Esophagus squamous epithelium (tissue), 5 donors: ENCODE measurements around the gene SIRPA. TPM values are rescaled to one million over a fixed set of nuclear protein-coding genes. Genes with fewer than 3 reads are reported as not detected.

Experiments used
- DNase-seq: peaks from one replicate; lab custom pipeline; 2025; lab: John Stamatoyannopoulos, UW
- H3K27ac ChIP-seq, 4 donors: fragments of 200-600 bp; sonication (generic); one replicate each; pipeline ENCODE4 v1.5.1; 2016 to 2019; ENCODE audit warnings: mild to moderate bottlenecking in 1 of 4
- H3K27me3 ChIP-seq, 4 donors: fragments of 200-600 bp; sonication (generic); 1 replicate in 3 of 4; 2 replicates in 1 of 4; pipeline versions ENCODE4 v1.5.1 to v1.6.0; 2017 to 2021; ENCODE audit warnings: antibody characterized with exemption in 1 of 4
- H3K36me3 ChIP-seq, 3 donors: fragments of 200-600 bp; sonication (generic); one replicate each; pipeline ENCODE4 v1.5.1; 2016 to 2019
- H3K4me1 ChIP-seq, 3 donors: fragments of 200-600 bp; sonication (generic); one replicate each; pipeline ENCODE4 v1.5.1; 2017 to 2019
- H3K4me3 ChIP-seq, 4 donors: fragments of 200-600 bp; sonication (generic); 1 replicate in 3 of 4; 2 replicates in 1 of 4; pipeline ENCODE4 v1.5.1; 2016 to 2019; ENCODE audit warnings: mild to moderate bottlenecking in 2 of 4, moderate library complexity in 1 of 4
- H3K9me3 ChIP-seq, 3 donors: fragments of 200-600 bp; sonication (generic); one replicate each; pipeline ENCODE4 v1.5.1; 2016 to 2019
- POLR2A ChIP-seq, 4 donors: fragments of 450-650 bp; IDR thresholded peaks; one replicate each; pipeline ENCODE4 v1.6.1; 2017; ENCODE audit warnings: antibody characterized with exemption in 4 of 4, mild to moderate bottlenecking in 4 of 4, moderate library complexity in 3 of 4
- WGBS, 2 donors: methylation state at CpG; one replicate each; pipeline ENCODE4 v1.1.5; 2018; 5-methylcytosine and 5-hydroxymethylcytosine counted together
- intact Hi-C: fragments of 100-400 bp; cut with DNase I; formaldehyde crosslinking; loops from one replicate; pipeline ENCODE4 v1.15.0; 2022
- total RNA-seq, 4 donors: library from RNA; depleted of rRNA; stranded (reverse); fragments of >200 nt; gene quantifications; one replicate each; pipeline ENCODE4 v1.1.0, GENCODE V29; 2016
- TF ChIP-seq, protein P1 (sequence below), 6 experiments: fragments of 450-650 bp in 4 of 6; fragments of 200-600 bp in 2 of 6; sonication (generic) in 2 of 6; IDR thresholded peaks; one replicate each; pipeline ENCODE4 v1.5.1; 2016 to 2019; ENCODE audit warnings: antibody characterized with exemption in 6 of 6, mild to moderate bottlenecking in 4 of 6, moderate library complexity in 4 of 6
- donor health status: DM: yes; HTN: yes; CAD: no.

SIRPA gene
- total RNA-seq, 4 donors from 2014 or later, result 9.3 to 23.4 (median 20.1) TPM

DNA sequence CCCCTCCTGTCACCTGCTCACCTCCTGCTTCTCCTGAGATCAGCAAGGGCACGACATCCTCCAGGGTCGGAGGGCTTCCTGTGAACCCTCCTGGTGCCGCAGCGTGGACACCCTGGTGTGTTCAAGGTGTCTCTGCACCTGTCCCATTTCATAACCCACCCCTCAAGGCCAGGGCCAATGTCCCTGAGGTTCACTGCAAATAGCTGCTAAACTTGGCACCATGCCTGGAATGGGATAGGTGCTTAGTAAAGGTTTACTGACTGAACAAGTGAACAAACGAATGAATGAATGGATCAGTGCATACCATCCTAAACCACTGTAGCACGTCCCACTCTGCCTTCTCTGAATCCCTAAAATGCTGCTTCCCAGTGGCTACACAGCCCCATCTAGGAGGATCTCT lies 35.0 kb downstream of the SIRPA start:
- Histone ChIP-seq H3K27ac (no peak overlapping the region), H3K9me3 (no peaks in the 10 kb centered on the region), H3K4me1 (peaks cover 7 to 28% (median 17%) of the 10 kb centered on the region in 3 donors), H3K36me3 (peaks cover 0 to 24% (median 2%) of the 10 kb centered on the region in 3 donors), H3K4me3 (no peak overlapping the region), H3K27me3 (no peaks in the 10 kb centered on the region)
- intact Hi-C loops, result no loop called here
- WGBS, 2 donors, result 69 to 86% methylated on average over 2 to 4 of the region's 6 CpGs
- TF ChIP-seq POLR2A (IDR thresholded peaks at IDR 0.05), result no peak
- TF ChIP-seq, protein P1, sequence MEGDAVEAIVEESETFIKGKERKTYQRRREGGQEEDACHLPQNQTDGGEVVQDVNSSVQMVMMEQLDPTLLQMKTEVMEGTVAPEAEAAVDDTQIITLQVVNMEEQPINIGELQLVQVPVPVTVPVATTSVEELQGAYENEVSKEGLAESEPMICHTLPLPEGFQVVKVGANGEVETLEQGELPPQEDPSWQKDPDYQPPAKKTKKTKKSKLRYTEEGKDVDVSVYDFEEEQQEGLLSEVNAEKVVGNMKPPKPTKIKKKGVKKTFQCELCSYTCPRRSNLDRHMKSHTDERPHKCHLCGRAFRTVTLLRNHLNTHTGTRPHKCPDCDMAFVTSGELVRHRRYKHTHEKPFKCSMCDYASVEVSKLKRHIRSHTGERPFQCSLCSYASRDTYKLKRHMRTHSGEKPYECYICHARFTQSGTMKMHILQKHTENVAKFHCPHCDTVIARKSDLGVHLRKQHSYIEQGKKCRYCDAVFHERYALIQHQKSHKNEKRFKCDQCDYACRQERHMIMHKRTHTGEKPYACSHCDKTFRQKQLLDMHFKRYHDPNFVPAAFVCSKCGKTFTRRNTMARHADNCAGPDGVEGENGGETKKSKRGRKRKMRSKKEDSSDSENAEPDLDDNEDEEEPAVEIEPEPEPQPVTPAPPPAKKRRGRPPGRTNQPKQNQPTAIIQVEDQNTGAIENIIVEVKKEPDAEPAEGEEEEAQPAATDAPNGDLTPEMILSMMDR (IDR thresholded peaks at IDR 0.05), result no peak
- no peak for DNase-seq

DNA sequence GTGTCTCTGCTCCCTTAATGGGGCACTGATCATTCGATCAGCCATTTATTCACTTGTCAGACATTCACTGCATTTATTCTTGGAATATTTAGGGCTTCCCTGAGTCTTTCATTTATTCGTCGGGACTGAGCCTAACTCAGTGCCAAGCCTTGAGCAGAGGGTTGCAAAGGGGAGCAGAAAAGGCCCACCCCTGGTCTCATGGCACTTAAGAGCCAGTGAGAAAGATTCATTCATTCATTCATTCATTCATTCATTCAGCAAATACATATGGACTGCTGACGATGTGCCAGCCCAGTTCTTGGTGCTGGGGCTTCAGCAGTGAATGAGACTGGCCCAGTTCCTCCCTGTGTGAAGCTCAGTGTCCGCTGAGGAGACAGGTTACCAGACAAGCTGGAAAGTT lies 36.6 kb downstream of the SIRPA start:
- WGBS, 2 donors, result 82 to 83% methylated on average over 4 to 5 of the region's 5 CpGs
- peaks cover 0 to 23% (median 0%) of the 10 kb centered on the region in 3 donors for H3K36me3 ChIP-seq

DNA sequence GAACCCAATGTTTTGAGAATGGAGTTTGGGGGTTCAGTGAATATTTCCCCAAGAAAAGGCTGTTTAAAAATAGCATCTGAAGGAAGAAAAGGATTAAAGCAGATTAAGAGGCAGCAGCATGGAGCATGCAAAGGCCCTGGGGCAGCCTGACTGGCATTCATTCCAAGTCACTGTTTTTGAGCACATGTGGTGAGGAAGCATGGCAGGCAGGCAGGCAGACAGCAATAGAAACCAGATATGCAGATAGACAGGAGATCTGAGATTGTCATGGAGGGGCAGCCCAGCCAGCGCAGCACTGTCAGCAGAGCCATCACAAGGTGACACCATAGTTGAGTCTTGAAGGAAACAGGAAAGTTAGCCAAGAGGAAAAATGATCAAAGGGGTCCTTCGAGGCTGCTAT lies 37.8 kb downstream of the SIRPA start:
- 44 to 60% methylated on average over 2 of the region's 2 CpGs for WGBS, 2 donors
- Histone ChIP-seq H3K27me3 (no peaks in the 10 kb centered on the region), H3K9me3 (no peaks in the 10 kb centered on the region), H3K27ac (peak overlapping the region in 1 of 4 donors; percentile 50), H3K36me3 (peaks cover 0 to 24% (median 0%) of the 10 kb centered on the region in 3 donors), H3K4me1 (peaks cover 7 to 34% (median 22%) of the 10 kb centered on the region in 3 donors), H3K4me3 (no peak overlapping the region)
- intact Hi-C loops, result no loop called here
- no peak for DNase-seq
- TF ChIP-seq POLR2A (IDR thresholded peaks at IDR 0.05), result no peak
- TF ChIP-seq, protein P1 (IDR thresholded peaks at IDR 0.05), result no peak

More for the DNA sequence above, 36.6 kb downstream of the SIRPA start:
- intact Hi-C loops, result no loop called here
- Histone ChIP-seq H3K9me3 (no peaks in the 10 kb centered on the region), H3K4me3 (no peak overlapping the region), H3K27ac (no peak overlapping the region), H3K27me3 (no peaks in the 10 kb centered on the region), H3K4me1 (peaks cover 7 to 34% (median 22%) of the 10 kb centered on the region in 3 donors)
- TF ChIP-seq, protein P1 (IDR thresholded peaks at IDR 0.05), result no peak
- no peak for TF ChIP-seq POLR2A (IDR thresholded peaks at IDR 0.05)
- no peak for DNase-seq

DNA sequence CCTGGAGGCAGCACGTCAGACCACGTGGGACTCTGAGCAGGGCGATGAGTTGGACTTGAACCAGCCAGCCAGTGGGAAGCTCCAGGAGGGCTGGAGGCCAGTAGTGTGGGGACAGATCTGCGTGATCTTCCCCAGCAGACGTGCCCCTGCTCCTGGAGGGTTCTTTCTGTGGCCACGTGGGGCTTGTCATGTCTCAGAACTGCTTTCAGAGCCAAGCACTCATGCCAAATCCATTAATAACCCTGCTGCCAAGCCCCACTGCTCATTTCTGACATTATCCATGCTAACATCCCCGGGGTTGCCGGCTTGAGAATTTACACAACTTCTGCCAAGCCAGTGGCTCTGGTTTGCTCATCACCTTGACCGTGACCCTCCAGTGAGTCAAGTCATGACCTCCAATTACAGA lies 38.3 kb downstream of the SIRPA start:
- Histone ChIP-seq H3K27ac (peak overlapping the region in 2 of 4 donors; percentile 50 to 62), H3K9me3 (no peaks in the 10 kb centered on the region), H3K27me3 (no peaks in the 10 kb centered on the region), H3K4me1 (peaks cover 7 to 34% (median 22%) of the 10 kb centered on the region in 3 donors), H3K4me3 (no peak overlapping the region), H3K36me3 (peaks cover 0 to 26% (median 0%) of the 10 kb centered on the region in 3 donors)
- TF ChIP-seq, protein P1 (IDR thresholded peaks at IDR 0.05), result no peak
- TF ChIP-seq POLR2A (IDR thresholded peaks at IDR 0.05), result no peak
- intact Hi-C loops, result no loop called here
- WGBS, 2 donors, result 20 to 22% methylated on average over 6 to 7 of the region's 9 CpGs
- DNase-seq, result no peak

DNA sequence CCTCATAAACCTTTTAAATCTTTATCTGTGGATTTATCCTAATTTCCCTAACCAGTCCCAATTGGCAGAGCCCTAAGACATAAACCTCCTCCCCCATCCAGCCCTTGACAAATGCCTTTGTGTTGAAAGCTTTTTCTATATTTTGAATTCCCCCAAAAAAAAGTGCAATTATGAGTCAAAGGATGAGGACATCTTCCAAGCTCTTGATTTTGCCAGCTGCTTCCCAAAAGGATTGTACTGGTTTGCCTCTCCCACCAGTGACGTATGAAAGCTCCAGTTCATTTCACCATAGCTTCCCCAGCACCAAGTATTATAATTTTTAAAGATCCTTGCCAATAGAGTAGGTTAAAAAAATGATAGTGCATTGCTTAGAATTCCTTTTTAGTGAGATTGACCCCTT lies 38.9 kb downstream of the SIRPA start:
- Histone ChIP-seq H3K4me1 (peaks cover 7 to 34% (median 22%) of the 10 kb centered on the region in 3 donors), H3K9me3 (no peaks in the 10 kb centered on the region), H3K36me3 (peaks cover 0 to 33% (median 0%) of the 10 kb centered on the region in 3 donors), H3K4me3 (no peak overlapping the region), H3K27ac (peak overlapping the region in 2 of 4 donors; percentile 62 to 77), H3K27me3 (no peaks in the 10 kb centered on the region)
- no peak for DNase-seq
- intact Hi-C loops, result no loop called here
- 20 to 31% methylated on average over 1 of the region's 1 CpG for WGBS, 2 donors
- TF ChIP-seq, protein P1 (IDR thresholded peaks at IDR 0.05), result no peak
- TF ChIP-seq POLR2A (IDR thresholded peaks at IDR 0.05), result no peak
